Measurements from ENCODE around the gene AVL9. TPM values are rescaled to one million over a fixed set of nuclear protein-coding genes. Genes with fewer than 3 reads are reported as not detected.

The AVL9 gene
- total RNA-seq, 1 experiment from 2014 or later: 86.6 TPM

GRCh38 chr7:32542595-32542994 lies 47.3 kb downstream of the AVL9 start:
- H3K36me3 Mint-ChIP-seq (ENCODE audit: insufficient read depth, unreplicated experiment): peaks cover 20% of the 10 kb centered on the region
- peaks cover 11% of the 10 kb centered on the region for H3K4me1 Mint-ChIP-seq (ENCODE audit: low read depth, unreplicated experiment)
- no peak overlapping the region for H3K27ac Mint-ChIP-seq (ENCODE audit: unreplicated experiment)
- no TSS peak for BruUV-seq (replicated peaks)
- H3K9me3 Mint-ChIP-seq (ENCODE audit: low read depth, unreplicated experiment): no peaks in the 10 kb centered on the region
- H3K27me3 Mint-ChIP-seq (ENCODE audit: unreplicated experiment): no peaks in the 10 kb centered on the region
- CTCF ChIA-PET: no interaction called here
- H3K4me3 Mint-ChIP-seq (ENCODE audit: low read depth, unreplicated experiment): no peak overlapping the region
- intact Hi-C loops (cut with micrococcal nuclease; ENCODE audit: unreplicated experiment): no loop called here
- DNase-seq: no peak
- TF ChIP-seq, protein P1, sequence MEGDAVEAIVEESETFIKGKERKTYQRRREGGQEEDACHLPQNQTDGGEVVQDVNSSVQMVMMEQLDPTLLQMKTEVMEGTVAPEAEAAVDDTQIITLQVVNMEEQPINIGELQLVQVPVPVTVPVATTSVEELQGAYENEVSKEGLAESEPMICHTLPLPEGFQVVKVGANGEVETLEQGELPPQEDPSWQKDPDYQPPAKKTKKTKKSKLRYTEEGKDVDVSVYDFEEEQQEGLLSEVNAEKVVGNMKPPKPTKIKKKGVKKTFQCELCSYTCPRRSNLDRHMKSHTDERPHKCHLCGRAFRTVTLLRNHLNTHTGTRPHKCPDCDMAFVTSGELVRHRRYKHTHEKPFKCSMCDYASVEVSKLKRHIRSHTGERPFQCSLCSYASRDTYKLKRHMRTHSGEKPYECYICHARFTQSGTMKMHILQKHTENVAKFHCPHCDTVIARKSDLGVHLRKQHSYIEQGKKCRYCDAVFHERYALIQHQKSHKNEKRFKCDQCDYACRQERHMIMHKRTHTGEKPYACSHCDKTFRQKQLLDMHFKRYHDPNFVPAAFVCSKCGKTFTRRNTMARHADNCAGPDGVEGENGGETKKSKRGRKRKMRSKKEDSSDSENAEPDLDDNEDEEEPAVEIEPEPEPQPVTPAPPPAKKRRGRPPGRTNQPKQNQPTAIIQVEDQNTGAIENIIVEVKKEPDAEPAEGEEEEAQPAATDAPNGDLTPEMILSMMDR (IDR thresholded peaks at IDR 0.05; ENCODE audit: unreplicated experiment): no peak

GRCh38 chr7:32559480-32559879 lies 64.2 kb downstream of the AVL9 start:
- TF ChIP-seq, protein P1 (IDR thresholded peaks at IDR 0.05; ENCODE audit: unreplicated experiment): no peak
- H3K36me3 Mint-ChIP-seq (ENCODE audit: insufficient read depth, unreplicated experiment): peaks cover 48% of the 10 kb centered on the region
- intact Hi-C loops (cut with micrococcal nuclease; ENCODE audit: unreplicated experiment): no loop called here
- H3K27ac Mint-ChIP-seq (ENCODE audit: unreplicated experiment): no peak overlapping the region
- peaks cover 7% of the 10 kb centered on the region for H3K4me1 Mint-ChIP-seq (ENCODE audit: low read depth, unreplicated experiment)
- DNase-seq: no peak
- no TSS peak for BruUV-seq (replicated peaks)
- H3K4me3 Mint-ChIP-seq (ENCODE audit: low read depth, unreplicated experiment): no peak overlapping the region
- CTCF ChIA-PET: no interaction called here
- H3K27me3 Mint-ChIP-seq (ENCODE audit: unreplicated experiment): no peaks in the 10 kb centered on the region
- H3K9me3 Mint-ChIP-seq (ENCODE audit: low read depth, unreplicated experiment): no peaks in the 10 kb centered on the region

- no peak for DNase-seq
- Mint-ChIP-seq H3K36me3 (ENCODE audit: insufficient read depth, unreplicated experiment) (peaks cover 45% of the 10 kb centered on the region), H3K27me3 (ENCODE audit: unreplicated experiment) (no peaks in the 10 kb centered on the region), H3K4me3 (ENCODE audit: low read depth, unreplicated experiment) (no peak overlapping the region), H3K27ac (ENCODE audit: unreplicated experiment) (no peak overlapping the region), H3K9me3 (ENCODE audit: low read depth, unreplicated experiment) (no peaks in the 10 kb centered on the region), H3K4me1 (ENCODE audit: low read depth, unreplicated experiment) (peaks cover 7% of the 10 kb centered on the region)
- TF ChIP-seq, protein P1 (IDR thresholded peaks at IDR 0.05; ENCODE audit: unreplicated experiment): no peak
- CTCF ChIA-PET: no interaction called here
- no TSS peak for BruUV-seq (replicated peaks)
- intact Hi-C loops (cut with micrococcal nuclease; ENCODE audit: unreplicated experiment): no loop called here
Measured at GRCh38 chr7:32560075-32560474, 64.8 kb downstream of the AVL9 start.

DNA sequence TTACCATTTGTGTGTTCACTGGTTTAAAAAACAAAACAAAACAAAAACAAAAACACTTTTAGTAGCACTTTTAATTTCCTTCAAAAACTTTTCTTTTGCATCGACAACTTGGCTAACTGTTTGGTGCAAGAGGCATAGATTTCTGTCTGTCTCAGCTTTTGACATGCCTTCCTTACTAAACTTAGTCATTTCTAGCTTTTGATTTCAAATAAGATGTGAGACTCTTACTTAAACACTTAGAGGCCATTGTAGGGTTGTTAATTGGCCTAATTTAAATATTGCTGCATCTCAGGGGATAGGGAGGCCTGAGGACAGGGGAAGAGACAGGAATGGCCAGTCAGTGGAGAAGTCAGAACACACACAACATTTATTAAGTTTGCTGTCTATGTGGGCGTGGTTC lies 66.3 kb downstream of the AVL9 start:
- TF ChIP-seq, protein P1 (IDR thresholded peaks at IDR 0.05; ENCODE audit: unreplicated experiment): no peak
- Mint-ChIP-seq H3K27ac (ENCODE audit: unreplicated experiment) (no peak overlapping the region), H3K4me3 (ENCODE audit: low read depth, unreplicated experiment) (no peak overlapping the region), H3K36me3 (ENCODE audit: insufficient read depth, unreplicated experiment) (peaks cover 48% of the 10 kb centered on the region), H3K9me3 (ENCODE audit: low read depth, unreplicated experiment) (no peaks in the 10 kb centered on the region), H3K4me1 (ENCODE audit: low read depth, unreplicated experiment) (peaks cover 7% of the 10 kb centered on the region), H3K27me3 (ENCODE audit: unreplicated experiment) (no peaks in the 10 kb centered on the region)
- intact Hi-C loops (cut with micrococcal nuclease; ENCODE audit: unreplicated experiment): no loop called here
- CTCF ChIA-PET: interaction anchor here (0.6 to 1.1 kb wide), 2 partner anchors 12 to 1826 kb away, joined by 3 read pairs; no protein-coding TSS in a partner anchor
- DNase-seq: no peak
- no TSS peak for BruUV-seq (replicated peaks)
